ENCODE data around the gene SRGAP1.
A peak's percentile ranks its signal among the peaks of the same experiment; 100 is the strongest.
"Not testable (repeated sequence)": the region's sequence is repeated elsewhere in the genome, so short reads cannot be mapped to it uniquely, and the experiment has no call there.

The SRGAP1 gene

DNA sequence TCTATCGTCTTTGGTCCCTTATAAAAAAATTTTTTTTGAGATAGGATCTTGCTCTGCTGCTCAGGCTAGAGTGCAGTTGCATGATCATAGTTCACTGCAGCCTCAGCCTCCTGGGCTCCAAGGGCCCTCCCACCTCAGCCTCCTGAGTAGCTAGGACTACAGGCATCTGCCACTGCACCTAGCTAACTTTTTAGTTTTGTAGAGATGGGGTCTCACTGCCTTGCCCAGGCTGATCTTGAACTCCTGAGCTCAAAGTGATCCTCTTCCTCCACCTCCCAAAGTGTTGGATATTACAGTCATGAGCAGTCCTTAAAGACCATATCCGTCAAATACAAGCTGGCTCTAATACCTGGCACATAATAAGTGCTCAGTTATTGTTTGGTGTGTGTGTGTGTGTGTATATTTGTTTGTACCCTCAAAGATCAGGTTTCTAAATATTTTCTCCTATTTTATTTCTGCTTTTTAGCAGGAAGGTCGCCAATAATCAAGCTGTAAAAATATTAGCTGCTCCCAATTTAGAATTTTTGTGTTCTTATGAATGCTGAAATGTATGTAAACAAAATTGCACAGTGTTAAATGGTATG is 30.5 kb downstream of the SRGAP1 start:
- no peak for DNase-seq

DNA sequence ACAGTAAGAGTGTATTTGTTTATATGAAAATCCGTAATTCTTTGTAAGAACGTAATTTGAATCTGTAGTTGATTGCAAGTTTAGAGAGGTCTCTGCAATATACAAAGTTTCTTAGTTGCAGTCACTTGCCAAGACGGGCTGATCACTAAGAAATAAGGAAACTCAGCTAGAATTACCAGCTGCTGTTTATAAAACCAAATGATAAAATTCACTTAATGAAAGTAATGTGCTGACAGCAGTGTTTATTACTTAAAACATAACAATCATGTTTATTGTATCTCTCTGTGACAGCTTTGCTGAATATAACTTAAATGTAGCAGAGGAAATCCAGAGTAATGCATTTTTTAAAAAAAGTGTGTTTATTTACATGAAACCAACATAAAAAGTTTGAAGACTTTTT is 31.2 kb downstream of the SRGAP1 start:
- DNase-seq = no peak

DNA sequence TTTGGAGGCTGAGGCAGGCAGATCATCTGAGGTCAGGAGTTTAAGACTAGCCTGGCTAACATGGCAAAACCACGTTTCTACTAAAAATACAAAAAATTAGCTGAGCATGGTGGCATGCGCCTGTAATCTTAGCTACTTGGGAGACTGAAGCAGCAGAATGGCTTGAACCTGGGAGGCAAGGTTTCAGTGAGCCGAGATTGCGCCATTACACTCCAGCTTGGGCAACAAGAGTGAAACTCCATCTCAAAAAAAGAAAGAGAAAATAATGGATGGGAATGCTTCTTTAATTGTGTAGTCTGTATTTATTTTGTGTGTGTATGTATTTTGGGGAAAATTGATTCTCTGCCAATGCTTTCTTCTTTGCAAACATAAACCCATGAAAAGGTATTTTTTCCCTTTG is 32.5 kb downstream of the SRGAP1 start:
- DNase-seq = no peak

DNA sequence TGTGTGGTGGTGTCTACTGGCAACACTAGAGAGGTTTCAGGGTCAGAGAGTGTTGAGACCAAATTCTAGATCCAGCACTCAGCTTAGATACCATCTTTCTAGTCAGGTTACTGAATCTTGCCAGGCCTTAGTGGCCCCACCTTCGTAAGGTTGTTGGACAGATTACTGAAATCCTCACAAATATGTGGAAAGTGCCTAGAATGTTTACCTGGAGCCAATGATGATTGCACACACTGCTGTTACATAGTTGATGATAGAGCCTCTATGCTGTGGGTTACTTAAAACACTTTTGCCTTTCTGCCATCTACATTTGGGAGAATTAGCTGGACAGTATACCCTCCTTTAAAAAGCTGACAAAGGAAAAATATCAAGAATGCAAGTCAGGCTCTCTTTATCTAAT is 33.2 kb downstream of the SRGAP1 start:
- no peak for DNase-seq

DNA sequence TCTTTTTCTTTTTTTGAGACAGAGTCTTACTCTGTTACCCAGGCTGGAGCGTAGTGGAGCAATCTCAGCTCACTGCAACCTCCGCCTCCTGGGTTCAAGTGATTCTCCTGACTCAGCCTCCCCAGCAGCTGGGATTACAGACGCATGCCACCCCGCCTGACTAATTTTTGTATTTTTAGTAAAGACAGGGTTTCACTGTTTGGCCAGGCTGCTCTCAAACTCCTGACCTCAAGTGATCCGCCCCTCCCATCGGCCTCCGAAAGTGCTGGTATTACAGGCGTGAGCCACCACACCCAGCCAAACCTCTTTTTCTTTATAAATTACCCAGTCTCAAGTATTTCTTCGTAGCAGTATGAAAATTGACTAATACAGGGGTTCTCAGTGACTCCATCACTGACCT is 35.7 kb downstream of the SRGAP1 start:
- not testable (repeated sequence) for DNase-seq

DNA sequence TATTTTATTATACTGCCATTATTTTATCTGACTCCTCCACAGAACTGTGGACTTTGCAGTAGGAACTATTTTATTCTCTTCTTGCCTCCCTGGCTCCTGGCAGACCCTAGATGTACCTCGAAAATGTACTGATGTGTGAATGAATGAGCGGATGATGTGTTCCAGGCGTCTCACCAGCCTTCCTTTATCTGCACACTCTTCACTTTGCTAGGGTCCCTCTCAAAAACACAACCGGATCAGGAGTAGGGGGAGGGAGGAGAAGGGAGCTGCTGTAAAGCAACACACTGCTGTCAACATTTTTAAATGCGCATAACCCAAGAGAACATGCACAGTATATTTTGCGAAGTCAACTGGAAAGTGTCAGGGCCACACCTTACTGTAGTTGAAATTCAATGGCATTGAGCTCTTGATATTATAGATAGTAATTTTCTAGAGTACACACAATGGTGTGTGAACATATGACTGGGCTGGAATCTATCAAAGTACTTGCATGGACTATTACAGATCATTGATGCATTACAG is 36.3 kb downstream of the SRGAP1 start:
- no peak for DNase-seq

DNA sequence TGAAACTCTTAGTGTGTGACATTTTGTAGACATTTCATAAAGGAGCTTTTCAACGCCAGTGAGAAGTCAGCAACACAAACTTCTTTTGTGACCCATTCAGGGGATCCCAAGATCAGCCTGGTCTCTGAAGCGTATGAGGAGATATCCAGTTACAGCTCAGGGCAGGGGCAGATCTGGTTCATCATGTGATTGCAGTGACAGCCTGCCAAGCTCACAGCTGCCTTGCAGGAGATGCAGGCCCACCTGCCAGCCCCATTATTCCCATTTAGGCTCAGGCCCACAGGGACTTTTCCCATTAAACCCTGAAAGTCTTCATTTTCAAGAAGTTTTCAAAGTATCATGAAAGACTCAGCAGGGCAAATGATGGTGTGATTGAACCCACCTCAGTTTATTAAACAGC is 38.3 kb downstream of the SRGAP1 start:
- no peak for DNase-seq

DNA sequence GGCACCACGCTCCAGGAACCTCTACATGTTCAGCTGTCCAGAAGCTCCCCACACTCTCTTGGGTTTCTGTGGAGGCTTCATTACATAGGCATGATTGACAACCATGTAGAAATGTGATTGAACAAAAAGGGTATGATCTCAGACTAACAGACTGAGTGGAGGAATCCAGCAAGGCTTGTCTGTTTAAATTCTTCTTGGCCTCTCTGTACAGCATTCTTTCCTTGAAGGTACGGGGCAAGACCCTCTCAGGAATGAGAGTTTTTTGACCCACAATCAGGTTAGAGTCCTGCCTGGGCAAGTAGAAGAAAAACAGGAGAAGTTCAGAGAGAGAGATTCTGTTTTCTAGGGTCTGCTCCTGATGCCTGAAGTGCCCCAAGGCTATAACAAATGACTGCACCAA is 40.9 kb downstream of the SRGAP1 start:
- no peak for DNase-seq

DNA sequence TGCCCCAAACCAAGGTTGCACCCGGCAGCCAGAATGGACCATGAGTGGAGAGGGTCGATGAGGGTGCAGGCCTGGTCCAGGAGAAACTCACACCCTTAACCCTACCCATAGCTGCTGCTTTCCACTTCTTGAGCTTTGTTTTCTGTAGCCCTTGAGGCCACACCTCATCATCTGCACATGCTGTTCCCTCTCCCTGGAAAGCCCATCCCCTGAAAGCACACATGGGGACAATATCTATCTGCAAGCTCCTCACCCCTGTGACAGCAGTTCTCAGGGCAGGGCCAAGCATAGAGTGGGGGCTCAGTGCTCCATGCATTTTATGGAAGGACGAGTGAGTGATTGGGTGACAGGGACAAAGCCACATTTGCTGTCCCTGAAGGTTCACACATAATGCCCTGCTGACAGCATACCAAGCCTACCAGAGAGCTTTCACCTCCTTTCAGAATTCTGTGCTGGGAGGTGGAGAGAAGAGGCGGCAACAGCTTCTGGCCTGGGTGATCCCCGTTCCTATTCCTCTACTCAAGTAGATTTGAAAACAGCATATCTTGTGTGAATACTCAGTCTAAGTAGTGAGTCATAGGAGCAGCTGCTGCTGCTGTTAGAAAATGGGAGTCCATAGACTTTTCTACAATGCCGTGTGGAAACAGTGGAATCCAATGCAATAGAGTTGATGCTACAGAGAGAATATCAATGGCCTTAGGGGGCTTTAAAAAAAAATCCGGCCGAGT is 44.6 kb downstream of the SRGAP1 start:
- DNase-seq = no peak

DNA sequence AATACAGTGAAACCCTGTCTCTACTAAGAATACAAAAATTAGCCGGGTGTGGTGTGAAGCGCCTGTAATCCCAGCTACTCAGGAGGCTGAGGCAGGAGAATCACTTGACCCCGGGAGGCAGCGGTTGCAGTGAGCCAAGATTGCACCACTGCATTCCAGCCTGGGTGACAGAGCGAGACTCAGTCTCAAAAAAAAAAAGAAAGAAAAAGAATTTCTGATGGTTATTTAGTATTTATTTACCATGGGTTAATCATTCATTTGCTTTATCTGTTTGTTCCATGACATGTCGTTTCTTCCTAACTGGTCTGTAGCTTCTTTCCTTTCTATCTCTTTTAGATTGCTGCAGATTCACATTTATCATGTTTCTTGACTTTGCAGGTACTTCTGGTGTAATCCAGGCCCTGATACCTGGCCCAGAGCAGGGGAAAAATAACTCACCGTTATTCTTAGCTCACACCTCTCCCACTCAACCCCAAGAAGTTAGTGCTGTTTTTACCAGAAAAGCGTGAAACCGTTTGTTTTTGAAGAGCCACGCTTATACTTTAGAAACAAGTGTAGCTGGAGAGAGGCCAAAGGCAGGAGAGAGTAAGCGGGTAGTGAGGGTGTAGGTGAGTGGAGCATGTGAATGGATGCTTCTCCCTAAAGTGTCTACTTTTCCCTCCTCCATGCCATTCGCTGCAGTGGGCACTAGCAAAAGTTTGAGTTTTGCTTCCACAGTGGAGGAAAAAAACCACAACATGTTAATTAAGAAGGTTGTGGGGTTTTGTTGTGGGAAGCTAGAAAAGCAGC is 45.4 kb downstream of the SRGAP1 start:
- no peak for DNase-seq

DNA sequence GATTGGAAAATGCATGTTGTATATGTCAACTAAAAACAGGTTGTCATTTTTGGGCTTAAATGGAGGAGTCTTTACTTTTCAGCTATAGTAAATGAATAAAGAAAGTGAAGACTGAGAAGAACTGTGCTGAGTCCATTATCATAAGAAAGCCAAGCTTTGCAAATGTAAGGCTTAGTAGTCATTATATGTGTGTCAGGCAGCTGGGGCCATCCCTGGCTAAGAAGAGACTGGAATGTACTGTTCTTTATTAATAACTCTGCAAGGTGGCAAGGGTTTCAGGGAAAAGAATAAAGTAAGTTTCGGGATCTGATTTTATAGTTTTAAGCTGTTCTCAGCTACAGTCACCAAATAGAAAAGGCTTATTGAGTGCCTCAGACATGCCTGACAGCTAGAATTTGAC is 48.7 kb downstream of the SRGAP1 start:
- DNase-seq = no peak

DNA sequence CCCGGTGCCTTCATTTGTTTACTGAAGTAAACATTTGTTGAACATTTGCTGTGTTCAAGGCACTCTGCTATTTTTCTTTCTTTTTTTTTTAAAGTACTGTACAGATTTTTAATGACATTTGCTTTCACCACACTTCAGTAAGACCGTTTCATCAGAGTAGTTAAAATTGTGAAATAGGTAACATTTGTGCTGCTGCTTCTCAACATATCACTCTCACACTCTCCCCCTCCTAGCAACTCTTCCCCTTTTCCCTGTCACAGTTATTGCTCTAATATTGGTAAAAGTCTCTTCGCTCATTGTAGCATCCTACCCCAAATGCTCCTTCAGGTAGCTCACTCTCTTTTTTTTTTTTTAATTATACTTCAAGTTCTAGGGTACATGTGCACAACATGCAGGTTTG is 49.6 kb downstream of the SRGAP1 start:
- no peak for DNase-seq

DNA sequence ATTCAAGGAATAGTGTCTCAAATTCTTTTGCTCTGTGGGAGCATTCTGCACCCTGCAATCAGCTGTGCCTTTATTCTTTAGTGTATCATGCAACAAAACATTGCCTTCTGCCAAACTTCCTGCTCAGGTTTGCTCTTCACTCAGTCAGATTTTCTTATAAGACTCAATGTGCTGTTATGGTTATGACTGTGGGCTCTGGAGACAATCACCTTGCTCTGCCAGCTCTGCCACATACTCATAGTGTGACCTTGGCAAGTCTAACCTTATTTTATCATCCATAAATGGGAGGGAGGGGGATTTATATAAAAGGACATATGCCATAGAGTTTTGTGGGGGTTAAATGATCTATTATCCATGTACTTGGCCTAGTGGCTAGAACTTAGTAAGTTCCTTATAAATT is 51.3 kb downstream of the SRGAP1 start:
- DNase-seq = no peak

DNA sequence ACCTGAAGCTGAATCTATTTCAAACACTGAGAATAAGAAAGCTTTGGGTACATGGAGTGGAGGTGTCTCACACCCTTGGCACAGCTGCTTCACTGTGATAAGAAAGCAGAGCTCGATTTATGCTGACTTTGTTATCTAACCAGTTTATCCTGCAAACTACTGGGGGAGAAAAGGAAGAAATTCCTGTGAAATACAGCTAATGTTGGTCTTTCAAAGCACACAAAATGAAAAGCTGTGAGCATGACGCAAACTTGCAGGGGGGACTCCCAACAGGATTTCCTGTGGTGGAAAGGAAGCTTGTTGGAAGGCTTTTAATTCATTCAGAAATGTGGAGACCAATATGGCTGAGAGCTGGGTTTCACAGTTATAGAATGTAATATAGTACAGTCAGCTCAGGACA is 53.4 kb downstream of the SRGAP1 start:
- peak; percentile 50 for DNase-seq

DNA sequence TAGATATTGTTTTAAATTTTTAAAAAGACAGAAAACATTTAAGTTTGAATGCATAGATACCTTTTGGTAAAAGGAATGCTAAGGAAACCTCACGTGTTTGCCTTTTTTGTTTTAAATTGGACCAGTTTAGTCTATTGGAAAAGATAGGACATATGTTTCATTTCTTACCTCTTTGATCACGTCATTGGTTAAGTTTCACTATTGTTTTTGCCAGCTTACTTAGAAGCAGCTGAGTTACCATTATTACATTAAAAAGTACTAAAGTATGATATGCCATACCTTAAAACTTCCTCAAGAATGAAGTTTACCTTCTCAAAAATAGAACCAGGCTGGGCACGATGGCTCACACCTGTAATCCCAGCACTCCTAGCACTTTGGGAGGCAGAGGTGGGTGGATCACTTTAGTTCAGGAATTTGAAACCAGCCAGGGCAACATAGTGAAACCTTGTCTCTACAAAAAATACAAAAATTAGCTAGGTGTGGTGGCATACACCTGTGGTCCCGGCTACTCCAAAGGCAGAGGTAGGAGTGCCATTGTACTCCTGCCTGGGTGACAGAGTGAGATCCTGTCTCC is 54.4 kb downstream of the SRGAP1 start:
- DNase-seq = no peak

DNA sequence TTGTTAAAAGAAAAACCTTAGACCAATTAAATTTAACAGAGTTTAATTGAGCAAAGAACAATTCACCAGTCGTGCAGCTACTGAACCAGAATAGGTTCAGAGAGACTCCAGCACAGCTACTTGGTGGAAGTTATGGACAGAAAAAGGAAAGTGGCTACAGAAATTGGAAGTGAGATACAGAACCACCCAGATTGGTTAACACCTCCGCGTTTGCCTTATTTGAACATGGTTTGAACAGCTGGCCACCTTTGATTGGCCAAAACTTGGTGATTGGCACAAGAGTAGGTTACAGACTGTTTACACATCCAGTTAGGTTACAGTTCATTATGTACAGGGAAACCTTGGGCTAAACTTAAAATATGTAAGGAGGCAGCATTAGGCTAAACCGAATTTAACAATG is 54.9 kb downstream of the SRGAP1 start:
- no peak for DNase-seq

DNA sequence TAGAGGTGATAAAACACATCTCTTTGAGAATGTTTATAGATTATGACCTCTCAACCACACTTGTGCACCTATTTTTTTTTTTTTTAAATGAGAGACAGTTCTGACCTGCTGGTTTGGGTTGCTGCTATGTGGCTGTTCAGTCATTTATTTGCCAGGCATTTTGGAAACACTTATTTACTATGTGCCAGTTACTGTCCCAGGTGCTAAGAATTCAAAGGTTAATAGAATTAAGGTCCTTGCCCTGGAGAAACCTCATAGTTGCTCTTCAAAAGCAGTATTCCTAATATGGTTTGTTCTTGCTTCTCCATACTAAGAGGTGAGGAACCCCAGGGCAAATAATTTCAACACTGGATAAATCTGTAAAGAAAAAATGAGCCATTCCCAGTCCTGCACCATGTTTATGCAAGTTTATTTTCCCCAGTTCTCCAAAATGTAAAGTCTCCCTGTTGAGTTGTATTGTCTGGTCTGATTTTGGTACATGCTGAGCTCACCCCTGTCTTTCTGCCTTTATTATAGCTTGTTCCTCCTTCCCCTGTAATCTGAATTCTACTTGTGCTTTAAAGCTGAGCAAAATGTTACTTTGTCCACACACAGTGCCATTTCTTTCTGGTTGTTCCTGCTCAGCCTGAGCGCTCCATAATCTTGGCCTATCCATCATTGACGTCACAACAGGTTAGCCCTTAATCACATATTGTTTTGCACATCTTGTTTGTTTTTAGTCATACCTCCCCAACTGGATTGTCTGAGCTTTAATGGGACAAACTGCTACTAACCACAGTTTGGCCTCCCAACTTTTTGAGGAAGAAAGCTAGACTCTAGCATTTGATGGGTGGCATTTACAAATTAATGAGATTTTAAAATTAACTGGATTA is 56.7 kb downstream of the SRGAP1 start:
- DNase-seq = no peak

DNA sequence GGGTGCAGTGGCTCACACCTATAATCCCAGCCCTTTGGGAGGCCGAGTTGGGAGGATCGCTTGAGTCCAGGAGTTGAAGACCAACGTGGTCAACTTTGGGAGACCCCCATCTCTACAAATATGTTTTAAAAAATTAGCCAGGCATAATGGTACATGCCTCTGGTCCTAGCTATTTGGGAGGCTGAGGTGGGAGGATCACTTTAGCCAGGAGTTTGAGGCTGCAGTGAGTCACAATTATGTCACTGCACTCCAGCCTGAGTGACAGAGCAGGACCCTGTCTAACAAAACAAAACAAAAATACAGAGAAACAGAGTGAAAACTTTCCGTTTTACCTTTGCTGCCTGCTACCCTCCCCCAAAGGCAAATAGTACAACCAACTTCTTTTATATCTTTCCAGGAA is 60.2 kb downstream of the SRGAP1 start:
- DNase-seq = no peak

DNA sequence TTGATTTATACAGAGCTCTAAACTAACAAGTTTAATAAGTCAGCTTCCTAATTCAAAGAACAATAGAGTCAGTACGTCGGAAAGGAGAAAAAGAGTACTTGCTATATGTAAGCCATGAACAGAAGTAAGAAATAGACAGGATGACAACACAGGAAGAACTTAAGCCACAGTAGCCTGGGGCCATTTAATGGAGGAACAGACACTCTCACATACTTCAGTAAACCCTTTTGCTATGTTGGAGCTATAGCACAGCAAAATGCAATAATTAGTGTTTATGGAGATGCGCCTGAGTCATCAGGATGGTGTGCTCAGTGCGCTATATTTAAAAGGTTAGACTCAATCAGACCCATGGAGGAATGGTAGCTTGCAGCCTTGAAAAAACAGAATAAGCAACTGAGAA is 61.0 kb downstream of the SRGAP1 start:
- no peak for DNase-seq

DNA sequence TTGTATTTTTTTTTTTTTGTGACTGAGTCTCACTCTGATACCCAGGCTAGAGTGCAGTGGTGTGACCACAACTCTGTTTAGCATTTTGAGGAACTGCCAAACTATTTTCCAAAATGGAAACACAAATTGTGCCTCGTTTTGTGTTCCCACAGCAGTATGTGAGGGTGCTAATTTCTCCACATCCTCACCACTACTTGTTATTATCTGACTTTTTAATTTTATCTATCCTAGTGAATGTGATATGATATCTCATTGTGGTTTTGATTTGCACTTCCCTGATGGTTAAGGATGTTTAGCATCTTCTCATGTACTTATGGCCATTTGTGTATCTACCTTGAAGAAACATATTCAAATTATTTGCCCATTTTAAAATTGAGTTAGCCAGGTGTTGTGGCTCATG is 62.4 kb downstream of the SRGAP1 start:
- no peak for DNase-seq

DNA sequence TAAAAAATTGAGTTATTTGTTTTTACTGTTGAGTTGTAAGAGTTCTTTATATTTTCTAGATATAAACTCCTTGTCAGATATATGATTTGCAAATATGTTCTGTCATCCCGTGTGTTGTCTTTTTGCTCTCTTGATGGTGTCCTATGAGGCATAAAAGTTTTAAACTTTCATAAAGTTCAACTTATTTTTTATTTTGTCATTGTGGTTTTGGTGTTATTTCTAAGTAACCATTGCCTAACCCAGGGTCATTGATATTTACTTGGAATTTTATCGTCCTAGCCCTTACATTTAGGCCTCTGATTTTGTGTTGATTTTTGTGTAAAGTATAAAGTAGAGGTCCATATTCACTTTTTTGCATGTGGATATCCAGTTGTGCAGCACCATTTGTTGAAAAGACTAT is 63.1 kb downstream of the SRGAP1 start:
- DNase-seq = no peak

DNA sequence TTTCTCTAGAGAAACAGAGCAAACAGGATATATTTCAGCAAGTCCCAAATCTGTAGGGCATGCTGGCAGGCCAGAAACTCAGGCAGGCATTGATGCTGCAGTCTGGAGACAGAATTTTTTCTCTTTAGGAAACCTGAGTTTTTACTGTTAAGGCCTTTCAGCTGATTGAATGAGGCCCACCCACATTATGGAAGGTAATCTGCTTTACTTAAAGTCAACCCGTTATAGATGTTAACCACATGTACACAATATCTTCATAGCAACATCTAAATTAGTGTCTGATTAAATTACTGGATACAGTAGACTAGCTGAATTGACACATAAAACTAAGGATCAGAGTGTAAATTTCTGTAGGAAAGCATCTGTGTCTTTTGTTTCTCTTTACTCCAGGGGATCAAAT is 65.2 kb downstream of the SRGAP1 start:
- no peak for DNase-seq

DNA sequence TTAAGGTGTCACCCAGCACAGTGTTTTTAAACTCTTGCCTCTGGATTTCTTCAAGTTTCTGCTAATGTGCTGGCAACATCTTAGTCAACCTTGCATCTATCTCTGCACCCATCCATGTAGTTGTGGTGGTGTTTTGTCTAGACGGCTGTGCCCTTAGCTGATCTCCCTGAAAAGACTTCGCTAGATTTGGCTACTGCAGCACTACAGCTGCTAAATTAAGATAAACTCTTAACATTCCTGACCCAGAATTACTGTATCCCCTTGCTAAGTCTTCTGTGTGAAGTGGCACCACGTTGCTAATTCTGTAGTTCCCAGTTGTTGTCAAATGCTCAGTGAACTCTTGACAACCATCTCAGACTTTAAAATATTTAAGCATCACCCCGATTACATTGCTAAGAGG is 66.8 kb downstream of the SRGAP1 start:
- DNase-seq = peak; percentile 4

Data from hematopoietic multipotent progenitor cell treated with erythropoietin and hydrocortisone succinate and interleukin-3 and kit ligand, for 8 days (in vitro differentiated cells).